GM12891 (cell line): ENCODE data around the gene CD96.

ENCODE experiments used
- PAX5 ChIP-seq: IDR thresholded peaks from 2 replicates; pipeline ENCODE4 v1.6.1; 2011; ENCODE audit warnings: low read length, moderate library complexity, mild to moderate bottlenecking; ENCODE audit not compliant: insufficient read depth, severe bottlenecking
- POLR2A ChIP-seq: IDR thresholded peaks from 2 replicates; pipeline ENCODE4 v1.6.1; 2011; ENCODE audit warnings: low read depth, low read length, control low read depth
- POLR2AphosphoS5 ChIP-seq: IDR thresholded peaks from 2 replicates; pipeline ENCODE4 v1.6.1; 2011; ENCODE audit warnings: low read depth, low read length, control low read depth
- POU2F2 ChIP-seq: IDR thresholded peaks from 2 replicates; pipeline ENCODE4 v1.6.1; 2011; ENCODE audit warnings: low read depth, mild to moderate bottlenecking, control low read depth, low read length, moderate library complexity
- SPI1 ChIP-seq: IDR thresholded peaks from 2 replicates; pipeline ENCODE4 v1.6.1; 2011; ENCODE audit warnings: low read depth, low read length, control low read depth
- TAF1 ChIP-seq: IDR thresholded peaks from 2 replicates; pipeline ENCODE4 v1.6.1; 2011; ENCODE audit warnings: low read depth, low read length, control low read depth

- TF ChIP-seq POLR2A: no peak
- no peak for TF ChIP-seq POLR2AphosphoS5
- TF ChIP-seq POU2F2: no peak
- TF ChIP-seq TAF1: no peak
- TF ChIP-seq SPI1: no peak
- no peak for TF ChIP-seq PAX5
Observed at GRCh38 chr3:111608383-111608782, 66.4 kb downstream of the CD96 start.
